GM15510 (cell line): ENCODE measurements around the gene LAMTOR1.

Source experiments
- POLR2A ChIP-seq: IDR thresholded peaks from 3 replicates; pipeline ENCODE4 v1.6.1; 2011; ENCODE audit warnings: borderline replicate concordance; ENCODE audit not compliant: insufficient read length; ENCODE audit errors: extremely low read depth

The LAMTOR1 gene

GRCh38 chr11:72123117-72123653 lies 20.1 kb upstream of the LAMTOR1 start:
- TF ChIP-seq POLR2A, result no peak

DNA sequence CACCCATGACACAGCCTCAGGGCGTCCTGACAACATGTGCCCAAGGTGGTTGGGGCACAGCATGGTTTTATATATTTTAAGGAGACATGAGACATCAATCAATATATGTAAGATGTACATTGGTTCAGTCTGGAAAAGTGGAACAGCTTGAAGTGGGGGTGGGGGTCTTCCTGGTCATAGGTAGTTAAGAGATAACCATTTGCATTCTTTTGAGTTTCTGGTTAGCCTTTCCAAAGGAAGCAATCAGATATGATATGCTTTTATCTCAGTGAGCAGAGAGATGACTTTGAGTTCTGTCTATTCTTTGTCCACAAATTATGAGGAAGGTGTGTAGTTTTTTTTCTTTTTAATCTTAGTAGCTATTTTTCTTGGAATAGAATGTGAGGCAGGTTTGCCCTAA lies 19.5 kb upstream of the LAMTOR1 start:
- TF ChIP-seq POLR2A, result no peak

GRCh38 chr11:72120930-72121329 lies 17.8 kb upstream of the LAMTOR1 start:
- TF ChIP-seq POLR2A, result no peak

DNA sequence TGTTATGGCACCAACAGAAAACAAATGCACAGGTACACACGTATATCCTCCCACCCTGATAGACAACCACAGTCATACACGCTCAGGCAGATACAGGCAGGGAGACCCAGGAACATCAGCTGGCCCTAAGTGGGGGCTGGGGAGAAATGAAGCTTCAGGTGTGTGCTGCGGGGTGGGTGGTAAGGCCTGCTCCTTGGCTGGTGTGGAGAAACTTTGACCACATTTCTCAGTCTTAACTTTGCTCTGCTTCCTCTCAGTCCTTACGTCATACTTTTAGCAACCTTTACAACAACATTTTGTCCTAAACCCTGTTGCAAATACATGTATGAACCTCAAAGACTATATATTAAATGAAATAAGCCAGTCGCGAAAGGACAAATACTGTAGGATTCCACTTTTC lies 16.1 kb upstream of the LAMTOR1 start:
- no peak for TF ChIP-seq POLR2A

GRCh38 chr11:72116019-72116755 lies 13.1 kb upstream of the LAMTOR1 start:
- no peak for TF ChIP-seq POLR2A

GRCh38 chr11:72114570-72114969 lies 11.5 kb upstream of the LAMTOR1 start:
- no peak for TF ChIP-seq POLR2A

GRCh38 chr11:72112978-72113808 lies 10.1 kb upstream of the LAMTOR1 start:
- no peak for TF ChIP-seq POLR2A

- peak; percentile 98 for TF ChIP-seq POLR2A
Measured at GRCh38 chr11:72112143-72112977, 9.3 kb upstream of the LAMTOR1 start, which contains the start of gene ANAPC15. Gene ANAPC15, minus strand, starts transcription at chr11:72112695. Its CDS starts 1,419 bp downstream, at chr11:72111276.

GRCh38 chr11:72111300-72112142 lies 8.4 kb upstream of the LAMTOR1 start:
- no peak for TF ChIP-seq POLR2A

DNA sequence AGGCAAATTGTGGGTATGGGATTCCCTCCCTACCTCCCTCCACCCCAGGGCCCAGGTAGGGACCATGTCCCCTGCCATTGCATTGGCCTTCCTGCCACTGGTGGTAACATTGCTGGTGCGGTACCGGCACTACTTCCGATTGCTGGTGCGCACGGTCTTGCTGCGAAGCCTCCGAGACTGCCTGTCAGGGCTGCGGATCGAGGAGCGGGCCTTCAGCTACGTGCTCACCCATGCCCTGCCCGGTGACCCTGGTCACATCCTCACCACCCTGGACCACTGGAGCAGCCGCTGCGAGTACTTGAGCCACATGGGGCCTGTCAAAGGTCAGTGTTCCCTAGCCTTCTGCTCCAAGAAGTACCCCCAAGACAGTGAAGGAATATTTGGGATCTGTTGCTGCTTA lies 2.8 kb upstream of the LAMTOR1 start, which contains the start of gene TOMT:
TOMT (plus strand) TSS at position 37 of the 400 bp plus-strand sequence; CDS start at position 65, 28 bp downstream.
- no peak for TF ChIP-seq POLR2A

- TF ChIP-seq POLR2A, result no peak
Measured at GRCh38 chr11:72103754-72104167, 664 bp upstream of the LAMTOR1 start.

DNA sequence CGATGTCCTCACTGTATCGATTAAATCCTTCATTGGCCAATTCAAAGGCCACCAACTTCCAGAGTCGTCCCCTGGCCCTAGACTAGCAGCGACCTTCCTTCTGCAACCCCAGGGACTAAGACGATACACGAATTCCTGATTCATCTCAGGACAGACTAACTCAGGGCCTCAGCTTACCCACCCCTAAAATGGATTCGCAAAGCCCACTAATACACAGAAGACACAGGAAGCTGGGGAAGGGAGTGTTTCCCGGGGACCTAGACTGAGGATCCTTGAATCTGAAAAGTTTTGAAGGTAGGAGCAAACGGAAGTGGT lies 509 bp downstream of the LAMTOR1 start:
- no peak for TF ChIP-seq POLR2A

- no peak for TF ChIP-seq POLR2A
Measured at GRCh38 chr11:72102162-72102561, 935 bp downstream of the LAMTOR1 start.

GRCh38 chr11:72100462-72100861 lies 2.6 kb downstream of the LAMTOR1 start:
- TF ChIP-seq POLR2A, result no peak
